CD4-positive, alpha-beta T cell treated with Interleukin-2 at 100 ng/mL for 4 hours (primary cell): ENCODE results near the gene RLN3.
"Not testable (repeated sequence)": the region's sequence is repeated elsewhere in the genome, so short reads cannot be mapped to it uniquely, and the experiment has no call there.

Experiments used
- DNase-seq: peaks from one replicate; pipeline ENCODE4 v3.0.0-alpha.2; 2020; ENCODE audit warnings: low spot score

The RLN3 gene

DNA sequence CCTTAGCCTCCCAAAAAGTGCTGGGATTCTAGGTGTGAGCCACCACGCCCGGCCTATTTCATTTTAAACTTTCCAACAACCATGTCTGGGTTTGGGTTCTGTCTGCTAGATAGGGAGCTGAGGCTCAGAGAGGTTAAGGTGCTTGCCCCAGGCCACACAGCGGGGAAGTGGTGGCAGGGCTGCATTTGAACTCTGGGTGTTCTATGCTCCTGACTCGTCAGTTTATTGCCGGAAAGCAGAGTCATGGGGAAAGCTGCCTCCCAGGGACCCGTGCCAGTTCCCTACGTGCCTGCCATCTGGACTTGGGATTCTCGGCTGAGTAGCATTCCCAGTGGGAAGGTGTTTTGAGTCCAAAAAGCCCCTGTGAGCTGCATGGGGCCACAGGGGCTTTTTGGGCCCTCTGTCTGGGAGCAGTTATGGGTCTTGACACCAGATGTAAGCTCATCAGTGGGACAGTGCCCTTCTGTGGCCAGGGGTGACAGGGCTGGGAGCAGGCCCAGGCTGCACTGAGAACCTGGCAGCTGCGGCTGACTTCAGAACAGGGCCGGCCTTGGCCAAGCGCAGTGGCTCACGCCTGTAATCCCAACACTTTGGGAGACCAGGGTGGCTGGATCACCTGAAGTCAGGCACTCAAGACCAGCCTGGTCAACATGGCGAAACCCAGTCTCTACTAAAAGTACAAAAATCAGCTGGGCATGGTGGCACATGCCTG lies 32.8 kb upstream of the RLN3 start:
- DNase-seq: no peak

DNA sequence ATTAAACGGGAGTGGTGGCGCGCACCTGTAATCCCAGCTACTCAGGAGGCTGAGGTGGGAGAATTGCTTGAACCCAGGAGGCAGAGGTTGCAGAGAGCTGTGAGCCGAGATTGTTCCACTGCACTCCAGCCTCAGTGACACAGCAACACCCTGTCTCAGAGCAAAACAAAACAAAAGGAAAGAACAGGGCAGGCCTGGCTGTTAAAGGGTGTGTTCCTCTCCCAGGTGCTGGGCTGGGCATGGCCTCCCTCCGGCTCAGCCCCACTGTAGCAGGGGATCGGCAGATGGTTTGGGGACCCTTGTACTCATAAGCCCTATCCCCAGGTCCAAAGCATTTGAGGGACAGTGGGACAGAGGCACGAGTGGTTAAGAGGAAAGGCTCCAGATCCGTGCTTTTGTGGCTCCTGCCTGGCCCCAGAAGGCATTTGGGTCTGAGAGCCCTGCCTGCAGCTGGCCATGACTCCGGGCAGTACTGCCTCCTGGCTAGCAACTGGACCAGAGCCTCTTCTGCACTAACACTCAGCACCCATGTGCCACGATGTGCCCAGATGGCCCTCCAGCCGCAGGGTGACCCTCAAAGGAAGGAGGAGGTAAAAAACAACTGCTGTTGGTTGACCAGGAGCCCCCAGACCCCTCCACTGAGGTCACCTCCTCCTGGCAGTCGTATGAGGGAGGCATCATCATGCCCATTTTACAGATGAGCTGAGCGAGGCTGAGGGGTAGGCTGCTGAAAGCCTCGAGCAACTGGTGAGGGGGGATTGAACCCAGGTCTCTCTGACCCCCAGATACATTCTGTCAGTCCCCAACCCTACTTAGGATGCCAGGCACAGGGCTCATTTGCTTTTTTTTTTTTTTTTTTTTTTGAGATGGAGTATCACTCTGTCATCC lies 31.8 kb upstream of the RLN3 start:
- no peak for DNase-seq

DNA sequence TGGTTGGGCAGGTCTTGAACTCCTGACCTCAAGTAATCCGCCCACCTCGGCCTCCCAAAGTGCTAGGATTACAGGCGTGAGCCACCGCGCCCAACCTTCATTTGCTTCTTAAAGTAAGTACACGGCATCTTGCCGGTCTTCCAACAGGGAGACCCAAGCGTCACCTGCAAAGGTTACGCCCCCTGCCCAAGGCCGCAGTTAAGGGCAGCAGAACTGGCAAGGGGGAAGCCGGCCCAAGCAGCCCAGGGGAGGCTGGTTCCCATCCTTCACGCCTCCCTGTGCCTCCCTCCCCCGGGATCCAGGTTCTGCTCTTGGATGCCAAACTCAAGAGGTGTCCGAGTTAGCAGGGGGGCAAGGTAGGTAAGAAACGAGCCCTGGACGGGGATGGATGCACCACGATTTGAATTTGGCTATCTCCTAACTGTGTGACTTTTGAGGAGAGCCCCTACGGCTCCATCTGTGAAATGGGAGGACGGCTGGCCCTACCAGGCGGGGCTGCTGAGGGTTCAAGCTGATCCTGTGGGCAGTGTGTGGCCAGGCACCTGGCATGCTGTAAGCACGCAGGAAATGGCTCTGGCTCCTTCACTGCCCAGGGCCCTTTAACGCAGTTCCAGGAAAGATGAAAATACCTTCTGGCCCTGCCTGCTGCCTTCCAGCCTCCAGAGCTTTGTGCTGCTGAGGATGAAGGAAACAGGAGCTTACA lies 30.9 kb upstream of the RLN3 start:
- no peak for DNase-seq

DNA sequence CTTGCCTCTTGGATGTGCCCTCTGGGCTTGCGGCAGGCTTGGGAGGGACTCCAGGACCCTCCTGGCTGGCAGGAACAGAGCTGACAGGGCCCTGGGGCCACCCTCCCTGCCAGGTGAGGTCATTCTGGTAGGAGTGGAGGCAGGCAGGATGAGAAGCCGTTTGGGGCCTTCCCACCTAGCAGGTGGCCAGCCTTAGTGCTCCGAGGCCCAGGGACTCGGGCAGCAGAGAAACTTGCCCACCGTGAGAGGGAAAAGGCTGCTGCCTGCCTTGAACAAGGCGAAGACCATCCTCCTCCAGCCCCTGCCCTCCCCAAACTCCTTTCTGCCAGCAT lies 30.4 kb upstream of the RLN3 start:
- no peak for DNase-seq

DNA sequence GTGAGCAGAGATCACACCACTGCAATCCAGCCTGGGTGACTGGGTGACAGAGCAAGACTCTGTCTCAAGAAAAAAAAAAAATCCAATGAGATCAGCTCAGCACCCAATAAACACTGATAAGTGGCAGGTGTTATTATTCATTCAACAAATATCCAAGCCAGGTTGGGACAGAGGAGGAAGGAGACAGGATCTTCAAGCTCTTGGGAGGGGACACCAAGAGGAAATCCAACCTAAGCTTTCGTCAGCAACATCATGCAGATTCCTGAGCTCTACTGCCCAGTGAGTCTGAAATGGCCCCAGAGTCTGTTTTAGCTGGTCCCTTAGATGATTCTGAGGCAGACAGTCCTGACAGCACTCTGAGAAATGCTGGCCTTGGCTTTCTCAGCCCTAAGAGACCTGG lies 29.5 kb upstream of the RLN3 start:
- no peak for DNase-seq

DNA sequence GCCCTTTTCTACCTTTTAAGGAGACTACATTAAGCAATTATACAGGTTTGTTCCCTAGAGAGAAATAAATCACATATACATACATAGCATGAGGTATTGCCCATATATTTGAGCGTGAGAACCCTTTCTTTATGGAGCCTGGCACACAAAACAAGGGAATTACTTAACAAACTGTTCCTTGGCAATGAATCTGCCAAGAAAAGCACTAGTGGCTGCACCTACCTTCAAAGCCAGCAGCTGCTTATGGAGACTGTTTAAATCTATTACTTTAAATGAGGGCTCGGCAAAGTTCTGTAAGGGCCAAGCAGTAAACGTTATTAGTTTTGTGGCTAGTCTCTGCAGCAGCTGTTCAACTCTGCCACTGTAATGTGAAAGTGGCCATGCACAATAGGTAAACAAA lies 28.9 kb upstream of the RLN3 start:
- DNase-seq: no peak

DNA sequence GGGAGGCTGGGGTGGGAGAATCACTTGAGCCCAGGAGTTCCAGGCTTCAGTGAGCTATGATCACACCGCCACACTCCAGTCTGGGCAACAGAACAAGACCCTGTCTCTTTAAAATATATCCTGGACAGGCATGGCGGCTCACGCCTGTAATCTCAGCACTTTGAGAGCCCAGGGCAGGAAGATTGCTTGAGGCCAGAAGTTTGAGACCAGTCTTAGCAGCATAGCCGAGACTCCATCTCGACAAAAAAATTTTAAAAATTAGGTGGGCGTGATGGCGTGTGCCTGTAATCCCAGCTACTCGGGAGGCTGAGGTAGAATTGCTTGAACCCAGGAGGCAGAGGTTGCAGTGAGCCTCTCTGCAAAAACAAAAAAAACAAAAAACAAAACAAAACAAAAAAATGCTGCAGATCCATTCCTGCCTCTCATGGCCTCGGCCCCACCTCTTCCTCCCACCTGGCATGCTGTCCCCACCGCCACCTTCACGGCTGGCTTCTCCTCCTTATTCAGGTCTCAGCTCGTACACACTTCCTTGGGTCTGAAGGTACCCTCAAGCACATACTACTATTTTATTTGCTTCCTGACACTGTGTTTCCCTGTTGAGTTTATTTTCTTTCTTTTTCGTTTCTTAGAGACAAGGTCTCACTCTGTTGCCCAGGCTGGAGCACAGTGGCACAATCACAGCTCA lies 27.1 kb upstream of the RLN3 start:
- no peak for DNase-seq

DNA sequence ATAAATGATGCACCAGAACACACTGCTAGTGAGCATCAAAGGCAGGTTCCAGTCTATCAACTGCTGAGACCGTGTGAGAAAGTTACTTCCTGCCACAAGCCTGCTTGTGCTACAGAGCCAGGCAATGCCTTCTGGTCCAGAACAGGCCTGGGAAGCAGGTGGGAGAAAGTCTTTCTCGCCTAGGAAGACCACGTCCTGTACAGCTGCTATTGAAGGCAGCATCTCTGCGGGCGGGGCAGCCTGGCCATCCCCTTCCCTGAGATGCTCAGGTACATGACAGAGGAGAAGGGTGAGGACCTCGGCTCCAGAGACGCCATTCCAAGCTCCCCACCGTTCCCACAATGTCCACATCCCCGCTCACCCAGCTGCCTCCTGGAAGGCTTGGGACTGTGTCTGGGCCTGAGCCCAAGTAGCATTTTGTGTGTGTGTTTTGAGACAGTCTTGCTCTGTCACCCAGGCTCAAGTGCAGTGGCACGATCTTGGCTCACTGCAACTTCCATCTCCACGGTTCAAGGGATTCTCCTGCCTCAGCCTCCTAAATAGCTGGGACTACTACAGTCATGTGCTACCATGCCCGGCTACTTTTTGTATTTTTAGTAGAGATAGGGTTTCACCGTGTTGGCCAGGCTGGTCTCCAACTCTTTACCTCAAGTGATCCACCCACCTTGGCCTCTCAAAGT lies 25.2 kb upstream of the RLN3 start:
- peak; percentile 59 for DNase-seq

DNA sequence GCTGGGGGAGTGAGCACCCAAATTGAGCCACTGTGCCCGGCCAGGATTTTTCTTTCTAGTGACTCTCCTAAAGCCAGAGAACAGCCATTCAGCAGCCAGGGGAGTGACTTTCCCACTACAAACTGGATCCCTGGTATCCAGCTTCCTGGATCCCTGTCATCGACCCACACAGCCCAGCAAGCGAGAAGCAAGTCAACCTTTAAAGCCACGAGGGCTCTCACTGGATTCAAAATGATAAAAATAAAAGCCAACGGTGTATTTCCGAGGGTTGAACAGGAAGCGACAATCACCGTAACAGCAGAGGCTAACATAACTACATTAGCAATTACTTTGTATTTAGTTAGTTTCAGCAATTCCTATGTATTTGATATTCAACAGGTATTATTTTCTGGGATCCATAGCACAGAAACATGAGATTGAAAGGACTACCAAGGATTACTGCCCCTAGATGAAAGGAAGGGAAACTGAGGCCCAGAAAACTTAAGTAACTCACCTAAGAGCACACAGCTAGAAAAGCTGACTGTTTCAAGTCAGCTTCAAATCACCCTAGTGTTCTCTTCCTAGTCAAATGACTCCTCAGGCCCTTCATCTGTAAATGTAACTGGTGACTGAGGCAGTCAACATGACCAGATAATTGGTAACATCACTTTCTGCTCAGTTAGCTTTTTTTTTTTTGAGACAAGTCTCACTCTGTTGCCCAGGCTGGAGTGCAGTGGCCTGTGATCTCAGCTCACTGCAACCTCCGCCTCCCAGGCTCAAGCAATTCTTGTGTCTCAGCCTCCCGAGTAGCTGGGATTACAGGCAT lies 24.5 kb upstream of the RLN3 start:
- peak; percentile 44 for DNase-seq

DNA sequence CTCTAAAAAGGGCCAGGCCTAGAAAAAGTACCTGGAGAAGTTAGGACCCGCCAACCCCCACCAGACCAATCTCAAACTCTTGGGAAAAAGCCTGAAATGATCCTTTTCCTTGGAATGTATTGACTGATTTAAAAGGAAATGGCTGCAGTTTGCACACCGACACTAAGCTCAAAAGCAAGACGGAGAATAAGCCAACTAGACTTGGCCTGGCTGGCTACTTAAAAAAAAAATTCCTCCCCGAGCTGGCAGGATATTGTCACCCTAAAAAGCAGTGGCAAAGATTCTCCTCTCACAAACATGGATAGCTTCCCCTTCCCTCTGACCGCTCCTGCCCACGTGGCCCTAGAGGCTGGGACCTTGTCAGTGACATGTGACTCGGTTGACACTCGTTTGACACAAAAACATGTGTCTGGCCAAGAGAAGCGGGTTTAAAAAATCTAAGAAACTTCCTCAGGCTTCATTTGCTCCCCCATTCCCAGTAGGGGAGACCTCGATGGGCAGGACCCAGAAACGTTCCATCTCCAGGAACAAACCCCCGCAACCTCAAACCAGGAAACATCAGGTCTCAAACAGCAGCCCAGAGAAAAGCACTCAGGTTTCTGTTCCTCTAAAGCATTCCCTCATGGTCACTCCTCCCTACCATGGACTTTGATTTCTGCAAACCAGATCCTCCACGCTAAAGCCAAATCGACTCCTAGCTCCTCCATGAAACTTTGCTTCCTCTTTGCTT lies 23.2 kb upstream of the RLN3 start:
- DNase-seq: no peak

DNA sequence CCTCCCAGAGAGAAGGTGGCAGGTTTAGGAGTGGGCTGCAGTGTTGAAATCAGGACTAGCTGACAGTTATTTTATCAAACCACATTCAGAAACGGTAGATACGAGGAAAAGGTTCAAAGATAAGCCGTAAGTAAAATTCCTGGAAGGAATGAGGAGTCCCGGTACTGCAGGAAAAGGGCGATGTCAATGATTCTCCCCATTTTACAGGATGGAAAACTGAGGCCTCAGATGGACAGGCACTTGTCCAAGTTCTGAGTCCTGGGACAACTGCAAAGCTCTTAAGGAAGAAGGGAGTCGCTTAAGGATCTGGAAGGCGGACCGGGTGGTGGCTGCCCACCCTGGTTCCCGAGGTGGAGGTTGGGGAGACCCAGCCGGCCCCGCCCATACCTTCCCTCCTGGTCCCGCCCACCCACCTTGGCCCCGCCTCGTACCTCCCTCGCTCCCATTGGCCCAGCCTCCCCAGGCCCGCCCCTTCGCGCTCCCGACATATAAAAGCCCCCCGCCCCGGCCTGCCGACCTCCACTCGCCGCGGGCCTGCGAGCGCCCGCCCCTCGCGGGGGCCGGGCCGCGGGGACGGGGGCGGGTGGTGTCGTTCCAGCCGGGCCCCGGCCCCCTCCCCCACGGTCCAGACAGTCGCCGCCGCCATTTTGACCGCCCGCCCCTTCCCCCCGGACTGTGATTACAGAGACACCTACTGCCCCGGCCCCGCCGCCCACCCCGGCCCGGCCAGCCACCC lies 22.4 kb upstream of the RLN3 start:
- DNase-seq: peak; percentile 94

DNA sequence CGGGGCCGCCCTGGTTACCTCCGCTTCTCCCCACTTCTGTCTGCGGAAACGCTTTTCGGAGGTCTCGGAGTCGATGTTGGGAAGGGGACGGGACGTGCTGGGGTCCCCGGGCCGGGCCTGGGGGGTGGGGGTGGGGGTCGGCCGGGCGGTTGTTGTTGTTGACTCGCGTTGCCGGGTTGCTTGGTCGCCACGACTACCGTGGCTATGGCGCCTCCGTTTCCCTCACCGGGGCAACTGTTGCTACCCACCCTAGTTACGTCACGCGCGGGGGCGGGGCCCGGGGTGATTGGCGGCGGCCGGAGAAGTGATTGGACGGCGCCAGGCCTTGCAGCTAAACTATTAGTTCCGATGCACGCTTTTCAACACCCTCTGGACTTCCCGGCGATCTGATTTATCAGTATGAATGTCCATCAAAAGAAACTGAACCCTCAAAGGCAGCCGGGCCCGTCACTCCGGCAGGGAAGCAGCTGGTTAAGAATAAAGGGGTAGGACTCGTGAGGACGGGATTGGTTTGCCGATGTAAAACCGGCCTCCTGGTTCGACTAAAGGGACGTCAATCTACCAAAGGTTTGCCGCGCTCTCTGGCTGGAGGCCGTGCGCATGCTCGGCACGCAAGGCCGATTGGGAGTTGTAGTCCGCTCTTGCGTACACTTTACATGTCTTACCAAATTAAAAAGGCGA lies 21.7 kb upstream of the RLN3 start, which contains the start of gene RFX1:
RFX1 (minus strand) TSS at position 236 of the 681 bp plus-strand sequence. CDS start 12,477 bp downstream, outside the sequence.
- DNase-seq: peak; percentile 100

DNA sequence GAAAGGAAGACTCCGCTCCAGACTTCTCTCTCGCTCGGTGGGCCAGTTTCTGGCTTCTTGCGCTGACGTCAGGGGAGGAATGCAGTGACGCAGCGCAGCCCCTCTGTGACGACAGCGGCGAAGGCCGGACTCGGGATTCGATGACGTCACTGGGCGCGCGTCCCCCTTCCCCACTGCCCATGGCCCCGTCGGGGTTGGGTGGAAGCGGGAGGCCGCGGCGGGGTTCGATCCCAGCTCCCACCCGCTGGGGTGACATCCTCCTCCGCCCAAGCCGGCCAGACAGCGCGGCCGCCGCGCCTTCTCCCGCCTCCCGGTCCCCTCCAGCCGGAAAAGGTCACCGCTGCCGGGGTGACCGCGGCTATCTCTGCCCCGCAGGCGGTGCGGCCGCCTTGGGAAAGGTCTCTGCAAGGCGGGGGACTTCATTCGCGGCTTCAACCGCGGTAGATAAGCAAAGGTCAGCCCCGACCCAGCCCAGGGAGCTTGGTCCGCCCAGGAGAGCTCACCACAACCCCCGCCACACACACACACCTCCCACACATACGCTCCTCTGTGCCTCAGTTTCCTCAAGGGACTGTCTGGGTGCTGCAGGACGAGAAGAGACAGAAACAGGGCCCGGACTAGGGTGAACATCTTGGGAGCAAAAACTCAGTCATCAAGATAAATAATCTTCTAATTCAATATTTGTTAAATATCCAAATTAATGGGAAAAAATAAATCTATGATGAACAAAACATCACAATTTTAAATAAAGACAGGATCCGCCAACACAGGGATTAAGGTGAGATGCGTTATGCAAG lies 21.0 kb upstream of the RLN3 start:
- DNase-seq: no peak

DNA sequence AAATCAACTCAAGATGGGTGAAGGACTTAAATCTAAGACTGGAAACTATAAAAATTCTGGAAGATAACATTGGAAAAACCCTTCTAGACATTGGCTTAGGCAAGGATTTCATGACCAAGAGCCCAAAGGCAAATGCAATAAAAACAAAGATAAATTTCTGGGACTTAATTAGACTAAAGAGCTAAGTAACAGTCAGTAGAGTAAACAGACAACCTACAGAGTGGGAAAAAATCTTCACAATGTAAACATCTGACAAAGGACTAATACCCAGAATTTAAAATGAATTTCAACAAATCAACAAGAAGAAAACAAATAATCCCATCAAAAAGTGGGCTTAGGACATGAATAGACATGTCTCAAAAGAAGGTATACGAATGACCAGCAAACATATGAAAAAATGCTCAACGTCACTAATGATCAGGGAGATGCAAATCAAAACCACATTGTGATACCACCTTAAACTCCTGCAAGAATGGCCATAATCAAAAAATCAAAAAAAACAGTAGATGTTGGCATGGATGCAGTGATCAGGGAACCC lies 15.5 kb upstream of the RLN3 start:
- DNase-seq: no peak

DNA sequence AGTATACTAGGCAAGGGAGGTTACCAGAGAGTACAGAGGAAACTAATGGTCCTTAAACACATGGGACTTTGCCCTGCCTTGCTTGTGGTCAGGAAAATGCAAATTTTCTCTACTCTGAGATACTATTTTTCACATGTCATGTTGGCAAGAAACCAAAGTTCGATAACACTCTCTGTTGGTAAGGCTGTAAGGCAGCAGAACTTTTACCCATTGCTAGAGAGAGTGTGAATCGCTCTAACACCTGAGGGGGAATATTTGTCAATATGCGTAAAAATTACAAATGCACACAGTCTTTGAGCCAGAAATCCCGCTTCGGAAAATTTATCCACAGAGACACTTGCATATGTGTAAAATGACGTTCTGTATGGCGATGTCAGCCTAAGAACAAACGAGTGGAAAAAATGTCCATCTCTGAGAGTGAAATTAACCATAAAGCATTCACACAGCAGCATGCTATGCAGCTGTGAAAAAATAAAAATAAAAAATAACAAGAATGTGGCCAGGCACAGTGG lies 12.4 kb upstream of the RLN3 start:
- no peak for DNase-seq

DNA sequence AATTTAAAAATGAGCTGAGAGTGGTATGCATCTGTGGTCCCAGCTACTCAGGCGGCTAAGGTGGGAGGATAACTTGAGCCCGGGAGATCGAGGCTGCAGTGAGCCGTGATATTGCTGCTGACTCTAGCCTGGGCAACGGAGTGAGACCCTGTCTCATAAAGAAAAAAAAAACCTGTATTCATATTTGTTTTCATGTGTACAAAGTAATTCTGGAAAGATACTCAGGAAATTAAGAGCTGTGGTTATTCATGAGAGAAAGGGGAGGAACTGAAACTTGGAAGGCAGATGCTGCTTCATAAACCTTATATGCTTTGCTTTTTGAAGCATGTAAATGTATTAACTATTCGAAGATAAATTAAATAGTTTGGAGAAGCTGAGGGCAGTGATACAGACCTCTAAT lies 8.8 kb upstream of the RLN3 start:
- DNase-seq: no peak

DNA sequence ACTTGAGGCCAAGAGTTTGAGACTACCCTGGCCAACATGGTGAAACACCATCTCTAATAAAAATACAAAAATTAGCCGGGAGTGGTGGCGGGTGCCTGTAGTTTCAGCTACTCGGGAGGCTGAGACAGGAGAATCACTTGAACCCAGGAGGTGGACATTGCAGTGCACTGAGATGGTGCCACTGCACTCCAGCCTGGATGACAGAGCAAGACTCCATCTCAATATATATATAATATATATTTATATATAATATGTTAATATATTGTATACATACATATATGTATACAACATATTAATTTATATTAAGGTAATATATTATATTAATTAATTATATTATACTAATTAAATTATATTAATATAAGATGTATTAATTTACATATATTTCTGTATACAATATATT lies 8.2 kb upstream of the RLN3 start:
- DNase-seq: not testable (repeated sequence)

DNA sequence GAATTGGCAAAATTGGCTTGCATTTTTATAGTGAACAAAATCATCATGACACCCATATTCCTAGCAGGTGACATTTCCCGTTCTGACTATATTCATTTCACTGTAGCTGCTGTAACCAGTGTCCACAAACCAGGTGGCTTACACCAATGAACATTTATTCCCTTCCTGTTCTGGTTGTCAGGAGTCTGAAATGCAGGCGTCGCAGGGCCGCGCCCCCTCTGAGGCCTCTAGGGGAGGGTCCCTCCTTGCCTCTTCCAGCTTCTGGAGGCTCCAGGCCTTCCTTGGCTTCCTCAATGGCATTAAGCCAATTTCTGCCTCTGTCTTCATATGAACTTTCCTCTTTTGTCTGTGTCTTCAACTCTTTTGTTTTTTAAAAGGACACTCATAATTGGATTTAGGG lies 6.5 kb upstream of the RLN3 start:
- no peak for DNase-seq
